ENCODE data around the gene PRR3.

- TF ChIP-seq POLR2A (IDR thresholded peaks at IDR 0.05; ENCODE audit: low read length): no peak
- TF ChIP-seq GATA1 (IDR thresholded peaks at IDR 0.05; ENCODE audit: low read depth, low read length): no peak
Measured at GRCh38 chr6:30548375-30548774, 8.7 kb upstream of the PRR3 start.

Measured in erythroblast (primary cell).